HCT116 (cell line): Measurements from ENCODE around the gene SLC39A10. TPM values are rescaled to one million over a fixed set of nuclear protein-coding genes. Genes with fewer than 3 reads are reported as not detected.

Experiments
- ATAC-seq: fragments of 200-7000 bp; cut with Tn5 transposase; 2 replicates; pipeline ENCODE4 v1.9.1; 2020; ENCODE audit warnings: mild to moderate bottlenecking, moderate library complexity
- BruUV-seq: library from RNA; stranded (reverse); fragments of 400-500 nt; replicated peaks from 2 replicates; lab custom pipeline; 2021; lab: Mats Ljungman, UMichigan
- CTCF ChIA-PET: fragments of 300-600 bp; sonication (Branson Sonifier 250); formaldehyde crosslinking; loops from one replicate; lab custom pipeline; 2021; ENCODE audit warnings: antibody characterized with exemption; lab: Charles Lee
- POLR2A ChIA-PET: fragments of 300-600, 350-600 bp; sonication (Branson Sonifier 250); formaldehyde crosslinking; loops from one replicate; lab custom pipeline; 2021; ENCODE audit warnings: antibody characterized with exemption; lab: Charles Lee
- RAD21 ChIA-PET, 2 experiments: fragments of 300-600 bp; sonication (Branson Sonifier 250); formaldehyde crosslinking; loops; one replicate each; lab custom pipeline; 2023; ENCODE audit warnings: low total read pairs in 2 of 2; ENCODE audit not compliant: uncharacterized antibody in 2 of 2, unreplicated experiment in 2 of 2, low non-redundant PET in 1 of 2; lab: Charles Lee
- DNase-seq: peaks from one replicate; pipeline ENCODE4 v3.0.0-alpha.2; 2010; ENCODE audit warnings: low read depth, low spot score
- H2AFZ ChIP-seq: fragments of 200-600 bp; shearing (Covaris generic), sonication (generic); 2 replicates; pipeline ENCODE4 v1.6.1; 2017; ENCODE audit warnings: low read depth, mixed run types, mixed read lengths, antibody characterized with exemption, low read length; ENCODE audit not compliant: poor library complexity, severe bottlenecking
- H3K27ac ChIP-seq: 2 replicates; pipeline ENCODE4 v1.5.1; 2012; ENCODE audit warnings: low read depth, low read length
- H3K27me3 ChIP-seq: fragments of 200-600 bp; sonication (generic); 2 replicates; pipeline ENCODE4 v1.6.1; 2016; ENCODE audit warnings: mixed run types, low read length, mixed read lengths; ENCODE audit not compliant: insufficient read depth
- H3K36me3 ChIP-seq, 2 experiments: fragments of 200-500 bp in 1 of 2; fragments of 200-600 bp in 1 of 2; sonication (Bioruptor generic) in 1 of 2; sonication (generic) in 1 of 2; 2 replicates each; pipeline versions ENCODE4 v1.5.1 to v1.6.1; 2014 to 2016; ENCODE audit warnings: low read length in 2 of 2, inconsistent platforms in 1 of 2, mixed read lengths in 1 of 2, mixed run types in 1 of 2; ENCODE audit not compliant: insufficient read depth in 2 of 2, control insufficient read depth in 1 of 2
- H3K4me1 ChIP-seq, 2 experiments: fragments of 200-600 bp in 1 of 2; sonication (generic) in 1 of 2; 2 replicates each; pipeline versions ENCODE4 v1.5.1 to v1.6.1; 2012 to 2017; ENCODE audit warnings: low read length in 2 of 2, inconsistent platforms in 1 of 2, mild to moderate bottlenecking in 1 of 2, mixed read lengths in 1 of 2, mixed run types in 1 of 2, moderate library complexity in 1 of 2; ENCODE audit not compliant: insufficient read depth in 2 of 2, control insufficient read depth in 1 of 2
- H3K4me2 ChIP-seq: fragments of 200-600 bp; sonication (generic); 2 replicates; pipeline ENCODE4 v1.6.1; 2017; ENCODE audit warnings: mixed run types, low read length, mixed read lengths
- H3K4me3 ChIP-seq, 2 experiments: fragments of 200-600 bp in 1 of 2; sonication (generic) in 1 of 2; replicated peaks in 1 of 2; 2 replicates each; pipeline ENCODE4 v1.5.1; 2011 to 2016; ENCODE audit warnings: low read length in 2 of 2, control low read depth in 1 of 2, low read depth in 1 of 2, mild to moderate bottlenecking in 1 of 2, mixed read lengths in 1 of 2, mixed run types in 1 of 2
- H3K79me2 ChIP-seq: fragments of 200-600 bp; sonication (generic); 2 replicates; pipeline ENCODE4 v1.6.1; 2017; ENCODE audit warnings: mild to moderate bottlenecking, mixed run types, low read length, moderate library complexity, mixed read lengths; ENCODE audit not compliant: insufficient read depth
- H3K9ac ChIP-seq: fragments of 200-600 bp; sonication (generic); 2 replicates; pipeline ENCODE4 v1.6.1; 2016; ENCODE audit warnings: low read length, mixed read lengths
- H3K9me2 ChIP-seq: fragments of 200-600 bp; sonication (generic), shearing (Covaris generic); 2 replicates; pipeline ENCODE4 v1.6.1; 2017; ENCODE audit warnings: mixed run types, mild to moderate bottlenecking, moderate library complexity; ENCODE audit not compliant: insufficient read depth
- H3K9me3 ChIP-seq, 2 experiments: fragments of 200-500 bp in 1 of 2; fragments of 200-600 bp in 1 of 2; sonication (Bioruptor generic) in 1 of 2; sonication (generic) in 1 of 2; 2 replicates each; pipeline ENCODE4 v1.6.1; 2014 to 2017; ENCODE audit warnings: low read length in 2 of 2, mixed read lengths in 2 of 2, inconsistent platforms in 1 of 2, low read depth in 1 of 2, mild to moderate bottlenecking in 1 of 2, mixed run types in 1 of 2, moderate library complexity in 1 of 2; ENCODE audit not compliant: control insufficient read depth in 1 of 2, insufficient read depth in 1 of 2
- H4K20me1 ChIP-seq: fragments of 200-600 bp; sonication (generic), shearing (Covaris generic); 2 replicates; pipeline ENCODE4 v1.6.1; 2017; ENCODE audit warnings: mixed run types, mild to moderate bottlenecking, moderate library complexity; ENCODE audit not compliant: insufficient read depth
- CBX3 ChIP-seq: IDR thresholded peaks from 2 replicates; pipeline ENCODE4 v1.6.1; 2012; ENCODE audit warnings: low read depth
- JUND ChIP-seq: IDR thresholded peaks from 2 replicates; pipeline ENCODE4 v1.6.1; 2012
- POLR2A ChIP-seq: IDR thresholded peaks from 2 replicates; pipeline ENCODE4 v1.7.0; 2011; ENCODE audit warnings: borderline replicate concordance; ENCODE audit not compliant: insufficient read depth, insufficient read length; ENCODE audit errors: extremely low read depth
- SRF ChIP-seq: IDR thresholded peaks from 2 replicates; pipeline ENCODE4 v1.6.1; 2012; ENCODE audit warnings: low read depth
- TCF7L2 ChIP-seq: IDR thresholded peaks from 2 replicates; pipeline ENCODE4 v1.7.0; 2011; ENCODE audit warnings: borderline replicate concordance, inconsistent platforms; ENCODE audit not compliant: insufficient read depth, insufficient read length; ENCODE audit errors: extremely low read depth
- YY1 ChIP-seq: IDR thresholded peaks from 2 replicates; pipeline ENCODE4 v1.6.1; 2011; ENCODE audit warnings: low read length, low read depth, moderate library complexity, mild to moderate bottlenecking; ENCODE audit not compliant: insufficient replicate concordance; ENCODE audit errors: extremely low read depth
- ZFX ChIP-seq: fragments of 450-650 bp; IDR thresholded peaks from 2 replicates; pipeline ENCODE4 v1.6.1; 2017
- intact Hi-C: fragments of 100-400 bp; cut with micrococcal nuclease; formaldehyde crosslinking; loops from 2 replicates; pipeline ENCODE4 v1.10.0; 2022
- total RNA-seq: library from RNA; stranded (reverse); gene quantifications from one replicate; pipeline ENCODE4 v1.2.1, GENCODE V29; 2021; ENCODE audit not compliant: unreplicated experiment
- TF ChIP-seq, protein P1 (sequence below): IDR thresholded peaks from 2 replicates; pipeline ENCODE4 v1.6.1; 2012; ENCODE audit warnings: low read depth
- TF ChIP-seq, protein P2 (sequence below): IDR thresholded peaks from 2 replicates; pipeline ENCODE4 v1.6.1; 2012

SLC39A10 gene
- total RNA-seq, 1 experiment from 2014 or later, result 59.0 TPM

DNA sequence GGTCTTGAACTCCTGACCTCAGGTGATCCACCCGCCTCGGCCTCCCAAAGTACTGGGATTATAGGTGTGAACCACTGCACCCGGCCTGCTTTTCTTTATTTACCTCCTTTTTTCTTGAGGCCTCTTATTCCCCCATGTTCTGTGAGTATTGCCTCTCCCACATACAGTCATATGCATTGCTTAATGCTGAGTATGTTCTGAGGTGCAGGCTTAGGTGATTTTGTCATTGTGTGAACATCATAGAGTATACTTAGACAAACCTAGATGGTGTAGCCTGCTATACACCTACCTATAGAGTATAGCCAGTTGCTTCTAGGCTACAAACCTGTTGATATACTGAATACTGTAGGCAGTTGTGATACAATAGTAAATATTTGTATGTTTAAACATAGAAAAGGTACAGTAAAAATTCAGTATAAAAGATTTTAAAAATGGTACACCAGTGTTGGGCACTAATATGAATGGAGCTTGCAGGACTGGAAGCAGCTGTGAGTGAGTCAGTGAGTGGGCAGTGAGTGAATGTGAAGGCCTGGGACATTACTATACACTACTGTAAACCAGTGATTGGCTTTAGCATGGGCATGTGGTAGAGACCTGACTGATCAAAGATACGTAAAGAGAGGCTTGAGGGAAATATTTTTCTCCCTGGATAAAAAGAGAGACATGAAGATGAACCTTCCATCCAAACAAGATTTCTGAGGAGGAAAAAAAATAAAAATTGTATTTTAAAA lies 17.6 kb downstream of the SLC39A10 start:
- H3K9me2 ChIP-seq, result no peaks in the 10 kb centered on the region
- ChIA-PET RAD21 (no interaction called here), POLR2A (no interaction called here), CTCF (no interaction called here)
- H3K4me1 ChIP-seq, result peaks cover 0 to 14% of the 10 kb centered on the region in 2 experiments; a peak in 1 of 4 replicates
- no peak overlapping the region for H3K4me2 ChIP-seq
- intact Hi-C loops, result no loop called here
- H4K20me1 ChIP-seq, result no peaks in the 10 kb centered on the region; the same call in 1 of the 2 replicates
- H3K4me3 ChIP-seq, result no peak overlapping the region
- H3K79me2 ChIP-seq, result peaks cover 85% of the 10 kb centered on the region
- TF ChIP-seq SRF (no peak), JUND (no peak), TCF7L2 (no peak), YY1 (no peak), POLR2A (no peak), ZFX (no peak), CBX3 (no peak)
- TF ChIP-seq, protein P1, sequence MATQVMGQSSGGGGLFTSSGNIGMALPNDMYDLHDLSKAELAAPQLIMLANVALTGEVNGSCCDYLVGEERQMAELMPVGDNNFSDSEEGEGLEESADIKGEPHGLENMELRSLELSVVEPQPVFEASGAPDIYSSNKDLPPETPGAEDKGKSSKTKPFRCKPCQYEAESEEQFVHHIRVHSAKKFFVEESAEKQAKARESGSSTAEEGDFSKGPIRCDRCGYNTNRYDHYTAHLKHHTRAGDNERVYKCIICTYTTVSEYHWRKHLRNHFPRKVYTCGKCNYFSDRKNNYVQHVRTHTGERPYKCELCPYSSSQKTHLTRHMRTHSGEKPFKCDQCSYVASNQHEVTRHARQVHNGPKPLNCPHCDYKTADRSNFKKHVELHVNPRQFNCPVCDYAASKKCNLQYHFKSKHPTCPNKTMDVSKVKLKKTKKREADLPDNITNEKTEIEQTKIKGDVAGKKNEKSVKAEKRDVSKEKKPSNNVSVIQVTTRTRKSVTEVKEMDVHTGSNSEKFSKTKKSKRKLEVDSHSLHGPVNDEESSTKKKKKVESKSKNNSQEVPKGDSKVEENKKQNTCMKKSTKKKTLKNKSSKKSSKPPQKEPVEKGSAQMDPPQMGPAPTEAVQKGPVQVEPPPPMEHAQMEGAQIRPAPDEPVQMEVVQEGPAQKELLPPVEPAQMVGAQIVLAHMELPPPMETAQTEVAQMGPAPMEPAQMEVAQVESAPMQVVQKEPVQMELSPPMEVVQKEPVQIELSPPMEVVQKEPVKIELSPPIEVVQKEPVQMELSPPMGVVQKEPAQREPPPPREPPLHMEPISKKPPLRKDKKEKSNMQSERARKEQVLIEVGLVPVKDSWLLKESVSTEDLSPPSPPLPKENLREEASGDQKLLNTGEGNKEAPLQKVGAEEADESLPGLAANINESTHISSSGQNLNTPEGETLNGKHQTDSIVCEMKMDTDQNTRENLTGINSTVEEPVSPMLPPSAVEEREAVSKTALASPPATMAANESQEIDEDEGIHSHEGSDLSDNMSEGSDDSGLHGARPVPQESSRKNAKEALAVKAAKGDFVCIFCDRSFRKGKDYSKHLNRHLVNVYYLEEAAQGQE, result no peak
- TF ChIP-seq, protein P2, sequence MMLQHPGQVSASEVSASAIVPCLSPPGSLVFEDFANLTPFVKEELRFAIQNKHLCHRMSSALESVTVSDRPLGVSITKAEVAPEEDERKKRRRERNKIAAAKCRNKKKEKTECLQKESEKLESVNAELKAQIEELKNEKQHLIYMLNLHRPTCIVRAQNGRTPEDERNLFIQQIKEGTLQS, result no peak
- no peaks in the 10 kb centered on the region for H3K36me3 ChIP-seq
- H2AFZ ChIP-seq, result no peak overlapping the region
- BruUV-seq, result no TSS peak
- ATAC-seq (no peak), DNase-seq (no peak)
- no peak overlapping the region for H3K27ac ChIP-seq
- no peaks in the 10 kb centered on the region for H3K9me3 ChIP-seq
- no peak overlapping the region for H3K9ac ChIP-seq
- H3K27me3 ChIP-seq, result no peaks in the 10 kb centered on the region
